ENCODE results near the gene SLC22A4. TPM values are rescaled to one million over a fixed set of nuclear protein-coding genes. Genes with fewer than 3 reads are reported as not detected.

SLC22A4 gene
- total and polyA plus RNA-seq, 2 donors (not counting 1 experiment from before 2014, with no cell fraction given), result 0.18 TPM; not detected in 1

DNA sequence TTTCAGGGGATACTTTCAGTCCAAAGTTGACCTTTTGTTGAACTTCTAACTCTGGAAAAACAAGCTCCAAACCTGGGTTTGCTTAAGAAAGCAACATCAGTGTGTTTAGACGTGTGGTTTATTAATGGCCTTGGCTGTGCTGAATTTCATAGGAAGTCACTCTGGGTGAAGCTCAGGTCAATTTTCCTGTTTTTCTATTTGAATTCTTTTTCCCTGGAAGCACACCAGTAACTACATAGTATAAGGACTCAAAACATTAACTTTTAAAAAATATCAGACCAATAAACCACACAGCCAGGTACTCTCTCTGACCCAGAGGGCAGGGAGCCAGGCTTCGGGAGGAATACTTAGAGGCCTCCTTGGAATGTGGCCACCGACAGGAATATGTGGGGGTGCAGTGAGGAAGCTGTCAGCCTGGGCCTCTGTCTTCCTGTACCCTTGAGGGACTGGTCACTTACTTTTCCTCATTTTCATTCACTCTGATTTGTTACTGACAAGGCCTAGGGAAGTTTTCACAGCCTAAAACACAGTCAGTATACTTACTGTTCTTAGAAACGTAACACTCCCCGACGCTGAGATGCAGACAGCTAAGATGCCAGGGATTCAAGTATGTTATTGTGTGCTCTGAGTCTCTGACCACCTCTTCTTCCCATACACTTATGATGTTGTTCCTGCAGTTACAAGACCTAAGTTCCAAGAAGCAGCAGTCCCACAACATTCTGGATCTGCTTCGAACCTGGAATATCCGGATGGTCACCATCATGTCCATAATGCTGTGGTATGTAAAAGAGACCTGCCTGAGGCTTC lies 94.3 kb downstream of the SLC22A4 start:
- Histone ChIP-seq H3K36me3 (replicated peaks in 1 of 2; ENCODE audit: control extremely low read depth in 1 of 2, control insufficient read depth in 1 of 2, extremely low read depth in 1 of 2, insufficient read depth in 2 of 2, low read length in 1 of 2) (no peaks in the 10 kb centered on the region), H3K27ac (ENCODE audit: low read length in 2 of 2) (no peak overlapping the region), H4K20me1 (ENCODE audit: control insufficient read depth, insufficient read depth, low read length, poor library complexity, severe bottlenecking) (no peaks in the 10 kb centered on the region), H3K27me3 (replicated peaks in 1 of 4; ENCODE audit: control extremely low read depth in 1 of 4, control insufficient read depth in 3 of 4, insufficient read depth in 4 of 4, low read length in 3 of 4) (no peaks in the 10 kb centered on the region), H3K79me2 (ENCODE audit: control insufficient read depth, insufficient read depth, low read length) (no peaks in the 10 kb centered on the region), H3K4me1 (ENCODE audit: control insufficient read depth in 2 of 2, insufficient read depth in 2 of 2, low read length in 2 of 2) (peaks cover 15 to 18% of the 10 kb centered on the region in 2 donors), H3K4me3 (ENCODE audit: control extremely low read depth in 1 of 5, extremely low read depth in 1 of 5, insufficient read depth in 1 of 5, low read depth in 2 of 5, low read length in 4 of 5) (no peak overlapping the region), H3K9ac (ENCODE audit: low read length) (no peak overlapping the region), H3K4me2 (replicated peaks; ENCODE audit: low read depth, low read length, poor library complexity, severe bottlenecking) (no peak overlapping the region), H2AFZ (ENCODE audit: insufficient read depth, low read depth, low read length, poor library complexity, severe bottlenecking) (no peak overlapping the region), H3K9me3 (ENCODE audit: control extremely low read depth in 1 of 3, control insufficient read depth in 2 of 3, insufficient read depth in 1 of 3, low read length in 2 of 3) (no peaks in the 10 kb centered on the region)
- intact Hi-C loops (cut with micrococcal nuclease), result loop anchor here (5.0 kb wide), 2 partner anchors 479 to 1479 kb away; partner anchors contain the start of genes GDF9 and UQCRQ
- Mint-ChIP-seq H3K27ac (no peak overlapping the region), H3K9me3 (ENCODE audit: insufficient read depth) (no peaks in the 10 kb centered on the region), H3K4me3 (no peak overlapping the region), H3K4me1 (peaks cover 24% of the 10 kb centered on the region), H3K27me3 (no peaks in the 10 kb centered on the region)
- ATAC-seq (ENCODE audit: low read depth) (no peak), DNase-seq (no peak)
- 93% methylated on average over 3 of the region's 8 CpGs for WGBS (ENCODE audit: insufficient coverage)
- ChIA-PET CTCF (interaction anchor here (1.0 to 19.9 kb wide), 11 partner anchors 22 to 495 kb away, joined by 3 to 528 read pairs (median 22); partner anchors contain the start of gene IRF1), POLR2A (interaction anchor here (0.7 to 1.2 kb wide), 2 partner anchors 23 to 662 kb away, joined by 3 read pairs; no protein-coding TSS in a partner anchor)
- no peak for TF ChIP-seq EZH2 (IDR thresholded peaks at IDR 0.05; ENCODE audit: borderline replicate concordance, insufficient read depth, low read depth, low read length, poor library complexity, severe bottlenecking)

DNA sequence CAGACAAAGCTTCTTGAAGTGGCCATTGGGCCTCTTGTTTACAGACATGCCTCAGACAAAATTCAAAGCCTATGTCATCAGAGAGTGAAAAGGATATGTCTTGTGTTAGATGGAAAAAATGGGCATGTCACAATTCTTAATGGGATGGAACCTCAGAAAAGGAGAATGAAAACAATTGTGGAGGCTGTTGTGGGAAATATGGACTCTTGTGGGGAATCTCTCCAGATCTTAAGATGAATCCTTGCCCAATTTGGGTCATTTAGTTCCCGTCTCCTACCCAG lies 94.8 kb downstream of the SLC22A4 start:
- peaks cover 29% of the 10 kb centered on the region for H3K4me1 Mint-ChIP-seq
- POLR2A ChIA-PET, result interaction anchor here (1.2 kb wide), 1 partner anchor 22 kb away, joined by 3 read pairs; no protein-coding TSS in a partner anchor

More for the DNA sequence above, 94.8 kb downstream of the SLC22A4 start:
- H3K9ac ChIP-seq (ENCODE audit: low read length), result no peak overlapping the region
- Mint-ChIP-seq H3K4me3 (no peak overlapping the region), H3K27ac (no peak overlapping the region), H3K27me3 (no peaks in the 10 kb centered on the region), H3K9me3 (ENCODE audit: insufficient read depth) (no peaks in the 10 kb centered on the region)
- WGBS (ENCODE audit: insufficient coverage), result 100% methylated on average over 1 of the region's 1 CpG
- H3K79me2 ChIP-seq (ENCODE audit: control insufficient read depth, insufficient read depth, low read length), result no peaks in the 10 kb centered on the region
- H4K20me1 ChIP-seq (ENCODE audit: control insufficient read depth, insufficient read depth, low read length, poor library complexity, severe bottlenecking), result no peaks in the 10 kb centered on the region
- CTCF ChIA-PET, result interaction anchor here (1.0 to 19.9 kb wide), 6 partner anchors 22 to 112 kb away, joined by 3 to 528 read pairs (median 32); partner anchors contain the start of gene IRF1
- no peak overlapping the region for H3K4me3 ChIP-seq (ENCODE audit: control extremely low read depth in 1 of 5, extremely low read depth in 1 of 5, insufficient read depth in 1 of 5, low read depth in 2 of 5, low read length in 4 of 5)
- intact Hi-C loops (cut with micrococcal nuclease), result loop anchor here (5.0 kb wide), 2 partner anchors 478 to 1478 kb away; partner anchors contain the start of genes GDF9 and UQCRQ
- no peaks in the 10 kb centered on the region for H3K36me3 ChIP-seq (replicated peaks in 1 of 2; ENCODE audit: control extremely low read depth in 1 of 2, control insufficient read depth in 1 of 2, extremely low read depth in 1 of 2, insufficient read depth in 2 of 2, low read length in 1 of 2)
- TF ChIP-seq EZH2 (IDR thresholded peaks at IDR 0.05; ENCODE audit: borderline replicate concordance, insufficient read depth, low read depth, low read length, poor library complexity, severe bottlenecking), result no peak
- TF ChIP-seq, protein P1, sequence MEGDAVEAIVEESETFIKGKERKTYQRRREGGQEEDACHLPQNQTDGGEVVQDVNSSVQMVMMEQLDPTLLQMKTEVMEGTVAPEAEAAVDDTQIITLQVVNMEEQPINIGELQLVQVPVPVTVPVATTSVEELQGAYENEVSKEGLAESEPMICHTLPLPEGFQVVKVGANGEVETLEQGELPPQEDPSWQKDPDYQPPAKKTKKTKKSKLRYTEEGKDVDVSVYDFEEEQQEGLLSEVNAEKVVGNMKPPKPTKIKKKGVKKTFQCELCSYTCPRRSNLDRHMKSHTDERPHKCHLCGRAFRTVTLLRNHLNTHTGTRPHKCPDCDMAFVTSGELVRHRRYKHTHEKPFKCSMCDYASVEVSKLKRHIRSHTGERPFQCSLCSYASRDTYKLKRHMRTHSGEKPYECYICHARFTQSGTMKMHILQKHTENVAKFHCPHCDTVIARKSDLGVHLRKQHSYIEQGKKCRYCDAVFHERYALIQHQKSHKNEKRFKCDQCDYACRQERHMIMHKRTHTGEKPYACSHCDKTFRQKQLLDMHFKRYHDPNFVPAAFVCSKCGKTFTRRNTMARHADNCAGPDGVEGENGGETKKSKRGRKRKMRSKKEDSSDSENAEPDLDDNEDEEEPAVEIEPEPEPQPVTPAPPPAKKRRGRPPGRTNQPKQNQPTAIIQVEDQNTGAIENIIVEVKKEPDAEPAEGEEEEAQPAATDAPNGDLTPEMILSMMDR (IDR thresholded peaks at IDR 0.05), result no peak
- DNase-seq, result no peak
- no peak overlapping the region for H3K27ac ChIP-seq (ENCODE audit: low read length in 2 of 2)
- H3K9me3 ChIP-seq (ENCODE audit: control extremely low read depth in 1 of 3, control insufficient read depth in 2 of 3, insufficient read depth in 1 of 3, low read length in 2 of 3), result no peaks in the 10 kb centered on the region
- H3K4me1 ChIP-seq (ENCODE audit: control insufficient read depth in 2 of 2, insufficient read depth in 2 of 2, low read length in 2 of 2), result peaks cover 15 to 18% of the 10 kb centered on the region in 2 donors
- H3K27me3 ChIP-seq (replicated peaks in 1 of 4; ENCODE audit: control extremely low read depth in 1 of 4, control insufficient read depth in 3 of 4, insufficient read depth in 4 of 4, low read length in 3 of 4), result no peaks in the 10 kb centered on the region
- H2AFZ ChIP-seq (ENCODE audit: insufficient read depth, low read depth, low read length, poor library complexity, severe bottlenecking), result no peak overlapping the region
- no peak for ATAC-seq (ENCODE audit: low read depth)
- no peak overlapping the region for H3K4me2 ChIP-seq (replicated peaks; ENCODE audit: low read depth, low read length, poor library complexity, severe bottlenecking)
